GM18907 (cell line): Measurements from ENCODE around the gene CD300E.

Source experiments
- ATAC-seq: cut with Tn5 transposase; IDR thresholded peaks from one replicate; pipeline ENCODE4 v1.9.1; 2021; ENCODE audit warnings: mild to moderate bottlenecking, moderate library complexity; ENCODE audit not compliant: unreplicated experiment

Gene CD300E

GRCh38 chr17:74569020-74570003, 54.2 kb downstream of the CD300E start:
- no peak for ATAC-seq

GRCh38 chr17:74568106-74568873, 55.2 kb downstream of the CD300E start:
- no peak for ATAC-seq

- ATAC-seq = no peak
These were observed 56.1 kb downstream of the CD300E start, which contains the start of gene CD300H for GRCh38 chr17:74567397-74567796. Gene CD300H, minus strand, starts transcription at chr17:74567509.

- no peak for ATAC-seq
These were observed 57.3 kb downstream of the CD300E start for GRCh38 chr17:74566132-74566753.

- no peak for ATAC-seq
These were observed 58.4 kb downstream of the CD300E start for GRCh38 chr17:74565126-74565525.

GRCh38 chr17:74563358-74563757, 60.2 kb downstream of the CD300E start:
- ATAC-seq = no peak

- no peak for ATAC-seq
These were observed 62.0 kb downstream of the CD300E start for GRCh38 chr17:74561586-74561985.
